NK-92 (cell line): ENCODE measurements around the gene GLOD4.
"Not testable (repeated sequence)": the region's sequence is repeated elsewhere in the genome, so short reads cannot be mapped to it uniquely, and the experiment has no call there.

Experiments
- DNase-seq: peaks from one replicate; lab custom pipeline; 2025; ENCODE audit not compliant: unreplicated experiment; lab: John Stamatoyannopoulos, UW

GLOD4 gene

DNA sequence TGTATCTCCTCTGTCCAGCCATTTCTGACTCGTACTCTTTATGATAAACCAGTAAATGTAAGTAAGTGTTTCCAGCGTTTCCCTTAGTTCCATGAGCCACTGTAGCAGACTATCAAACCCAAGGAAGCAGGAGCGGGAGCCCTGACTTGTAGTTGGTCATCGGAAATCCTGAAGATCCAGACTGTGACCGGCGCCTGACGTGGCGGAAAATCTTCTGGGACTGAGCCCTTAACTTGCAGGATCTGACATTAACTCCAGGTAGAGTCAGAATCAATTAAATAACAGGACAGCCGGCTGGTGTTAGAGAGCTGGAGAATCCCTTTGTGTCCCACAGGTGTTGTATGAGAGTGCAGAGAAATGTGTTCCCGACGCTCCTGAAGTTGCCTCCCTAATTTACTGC is 4.0 kb downstream of the GLOD4 start:
- DNase-seq, result no peak

DNA sequence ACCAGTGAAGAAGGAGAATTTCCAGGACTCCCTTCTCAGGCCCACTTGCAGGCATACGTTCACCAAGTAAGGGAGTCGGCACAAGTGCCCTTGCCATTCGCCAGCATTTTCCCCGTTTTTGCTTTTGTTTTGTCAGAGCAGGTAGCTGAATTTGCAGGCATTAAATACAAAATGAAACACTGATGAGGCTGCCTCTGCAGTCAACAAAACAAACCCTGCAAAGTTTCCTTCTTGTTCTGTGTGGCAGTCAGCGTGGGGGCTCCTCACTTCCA is 7.8 kb downstream of the GLOD4 start:
- no peak for DNase-seq

- DNase-seq, result no peak
These were observed 8.4 kb downstream of the GLOD4 start for GRCh38 chr17:773467-774312.

DNA sequence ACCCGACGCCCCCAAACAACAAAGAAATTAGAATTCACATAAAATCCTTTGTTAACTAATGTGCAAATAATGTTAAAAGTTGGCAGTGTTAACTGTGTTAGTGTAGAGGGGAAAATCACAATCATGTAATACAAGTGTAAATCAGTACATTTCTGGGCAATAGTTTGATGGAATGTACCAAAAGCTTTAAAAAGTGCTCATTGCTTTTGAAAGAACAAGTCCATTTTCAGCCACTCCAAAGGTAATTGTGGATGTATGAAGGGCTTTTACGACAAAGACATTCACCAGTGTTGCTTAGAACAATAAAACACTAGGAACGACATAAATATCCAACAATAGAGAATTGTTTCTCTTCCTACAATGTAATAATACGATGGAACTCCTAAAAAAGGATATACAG is 9.1 kb downstream of the GLOD4 start:
- DNase-seq, result no peak

- no peak for DNase-seq
These were observed 15.0 kb downstream of the GLOD4 start for GRCh38 chr17:767076-767475.

DNA sequence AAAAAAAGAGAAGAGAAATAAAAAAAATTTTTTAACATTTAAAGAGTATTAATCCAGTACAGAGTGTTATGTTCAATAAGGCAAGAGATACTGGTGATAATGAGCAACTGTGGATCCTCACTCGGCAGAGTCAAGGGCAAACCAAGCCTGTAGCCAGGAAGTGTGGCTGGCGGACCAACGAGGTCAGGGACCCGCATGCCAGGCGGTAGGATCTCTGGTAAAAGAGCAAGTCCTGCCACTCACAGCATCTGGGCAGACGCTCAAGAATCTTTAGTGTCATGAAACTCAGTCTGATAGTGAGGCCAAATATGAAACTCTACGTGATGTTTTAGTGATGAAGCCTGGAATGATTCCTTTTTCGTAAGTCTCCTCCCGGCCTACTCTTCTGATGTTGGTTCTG is 21.7 kb downstream of the GLOD4 start:
- DNase-seq, result no peak

- no peak for DNase-seq
These were observed 22.1 kb downstream of the GLOD4 start for GRCh38 chr17:759964-760363.

GRCh38 chr17:756010-756567 is 26.0 kb downstream of the GLOD4 start:
- DNase-seq, result not testable (repeated sequence)

GRCh38 chr17:755319-755961 is 26.6 kb downstream of the GLOD4 start:
- DNase-seq, result not testable (repeated sequence)

GRCh38 chr17:753418-753817 is 28.7 kb downstream of the GLOD4 start:
- DNase-seq, result no peak

- DNase-seq, result no peak
These were observed 29.4 kb downstream of the GLOD4 start for GRCh38 chr17:752620-753219.

DNA sequence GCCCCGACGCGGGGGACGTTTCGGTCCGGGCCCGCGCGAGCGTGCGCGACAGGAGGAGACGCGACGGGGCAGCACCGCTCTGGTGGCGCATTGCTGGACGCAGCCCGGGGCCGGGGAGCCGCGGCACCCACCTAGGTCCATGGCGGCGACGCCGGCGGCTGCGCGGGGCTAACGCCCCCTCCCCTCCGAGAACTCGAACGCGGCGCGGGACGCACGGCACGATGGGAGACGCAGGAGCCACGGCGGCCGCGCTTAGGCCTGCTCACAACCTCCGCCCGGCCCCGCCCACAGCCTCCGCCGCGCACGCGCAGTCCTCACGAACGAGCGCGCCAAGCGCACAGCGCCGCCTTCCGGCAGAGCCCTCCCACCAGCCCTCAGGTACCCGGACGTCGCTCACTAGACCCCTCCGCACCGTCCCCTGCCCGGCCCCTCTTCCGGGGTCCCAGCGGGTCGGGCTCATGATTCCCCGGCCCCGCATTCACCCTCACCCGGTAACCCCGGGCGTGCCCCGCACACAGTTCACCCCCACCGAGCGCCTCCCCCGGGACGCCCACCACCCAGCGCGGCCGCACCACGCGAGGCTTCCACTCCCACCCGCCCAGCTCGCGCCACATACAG is 30.0 kb downstream of the GLOD4 start, which contains the start of gene GEMIN4:
Gene GEMIN4, minus strand, starts transcription at position 263 of the 618 bp plus-strand sequence. Its CDS starts 122 bp downstream, at position 141.
- DNase-seq, result peak; percentile 63

- DNase-seq, result no peak
These were observed 30.6 kb downstream of the GLOD4 start for GRCh38 chr17:751269-752001.

DNA sequence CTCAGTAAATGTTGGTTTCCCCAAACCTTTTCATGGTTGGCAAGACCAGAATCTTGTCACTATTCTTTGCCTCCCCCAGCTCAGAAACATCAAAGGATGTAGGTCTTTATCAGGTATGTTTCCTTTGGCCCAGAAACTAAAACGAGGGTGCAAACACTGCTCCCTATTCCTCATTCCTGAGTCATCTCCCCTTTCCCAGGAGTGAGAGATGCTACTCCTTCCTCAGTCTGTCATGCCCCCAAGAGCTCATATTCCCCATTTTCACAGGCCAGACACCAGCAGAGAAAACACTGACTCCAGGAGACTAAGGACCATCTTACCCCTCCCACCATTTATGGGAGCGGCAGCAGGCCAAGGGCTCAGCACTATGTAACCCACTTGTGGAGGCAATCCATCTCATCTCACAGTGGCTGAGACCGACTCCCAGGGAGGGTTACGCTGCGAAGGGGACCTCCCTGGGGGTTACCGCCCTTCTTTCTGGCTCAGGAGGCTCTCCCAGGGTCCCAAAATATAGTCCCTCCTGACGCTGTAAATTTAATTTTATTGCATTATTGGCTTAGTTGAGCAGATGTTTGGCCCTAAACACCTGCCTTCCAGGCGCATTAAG is 31.5 kb downstream of the GLOD4 start:
- no peak for DNase-seq

GRCh38 chr17:749359-749758 is 32.7 kb downstream of the GLOD4 start:
- not testable (repeated sequence) for DNase-seq

DNA sequence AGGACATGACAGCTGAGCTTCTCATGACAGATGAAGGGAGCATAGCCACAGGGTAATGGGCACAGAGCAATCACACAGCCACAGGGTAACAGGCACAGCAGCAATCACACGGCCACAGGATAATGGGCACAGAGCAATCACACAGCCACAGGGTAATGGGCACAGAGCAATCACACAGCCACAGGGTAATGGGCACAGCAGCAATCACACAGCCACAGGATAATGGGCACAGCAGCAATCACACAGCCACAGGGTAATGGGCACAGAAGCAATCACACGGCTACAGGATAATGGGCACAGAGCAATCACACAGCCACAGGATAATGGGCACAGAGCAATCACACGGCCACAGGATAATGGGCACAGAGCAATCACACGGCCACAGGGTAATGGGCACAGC is 33.5 kb downstream of the GLOD4 start:
- DNase-seq, result not testable (repeated sequence)

GRCh38 chr17:746783-747629 is 35.1 kb downstream of the GLOD4 start:
- DNase-seq, result no peak

GRCh38 chr17:746181-746580 is 35.9 kb downstream of the GLOD4 start:
- DNase-seq, result no peak

GRCh38 chr17:745406-745805 is 36.7 kb downstream of the GLOD4 start:
- DNase-seq, result no peak
